Measurements from ENCODE around the gene AGER. TPM values are rescaled to one million over a fixed set of nuclear protein-coding genes. Genes with fewer than 3 reads are reported as not detected.

Gene AGER
- total RNA-seq, 4 donors from 2014 or later, result 1.1 to 9.0 (median 2.7) TPM

DNA sequence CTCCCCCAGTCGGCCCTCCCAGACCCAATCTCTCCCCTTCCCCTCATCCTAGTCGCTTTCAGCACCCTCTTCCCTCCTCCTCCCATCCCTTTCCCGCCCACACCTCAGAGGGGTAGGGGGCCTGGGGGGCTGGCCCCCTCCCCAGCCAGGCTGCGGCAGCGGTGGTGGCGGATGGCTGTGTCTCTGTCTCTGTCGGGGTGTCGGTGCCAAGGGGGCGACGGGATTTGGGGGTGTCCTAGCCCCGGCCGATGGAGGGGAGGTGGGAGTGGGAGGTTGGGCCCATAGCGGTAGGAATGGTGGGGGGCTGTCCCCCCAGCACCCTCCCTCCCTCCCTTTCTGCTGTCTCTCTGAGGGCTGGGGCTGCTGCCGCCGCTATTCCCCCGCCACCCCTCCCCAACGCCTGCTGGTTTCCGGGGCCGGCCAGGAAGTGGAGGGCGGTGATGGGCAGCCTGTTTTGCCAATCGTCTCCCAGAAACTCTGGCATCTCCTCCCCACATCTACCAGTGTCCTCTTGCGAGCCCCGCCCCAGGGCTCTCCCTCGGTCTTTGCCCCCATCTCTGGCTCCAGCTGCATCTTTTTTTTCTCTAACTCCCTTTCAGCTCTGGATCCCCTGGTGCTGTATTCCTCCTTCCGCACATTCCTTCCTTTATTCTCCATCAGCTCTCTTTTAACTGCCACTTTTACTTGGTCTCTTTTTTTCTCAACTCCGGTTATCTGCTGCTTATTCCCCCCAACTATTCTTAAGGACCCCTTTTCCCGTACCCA is 8.2 kb downstream of the AGER start, which contains the start of gene AGPAT1:
Gene AGPAT1, minus strand, starts transcription at position 374 of the 765 bp plus-strand sequence. CDS start 4,588 bp downstream, outside the sequence.
- DNase-seq, result peak; percentile 98
- TF ChIP-seq POLR2A (IDR thresholded peaks at IDR 0.05) (peak; percentile 71), POLR2AphosphoS5 (IDR thresholded peaks at IDR 0.05) (peak; percentile 72 to 87 (median 84)), EP300 (IDR thresholded peaks at IDR 0.05; ENCODE audit: low read depth) (no peak)
- in situ Hi-C loops (cut with MboI; ENCODE audit: low pct_ligation_motif_present in 1 of 4, low pct_unique_long_range_greater_than_20kb in 1 of 4, low sequenced_read_pairs in 3 of 4) (no loop called here), intact Hi-C loops (cut with DNase I; ENCODE audit: low total_unique reads) (no loop called here)
- 2% methylated on average over 9 to 20 of the region's 27 CpGs for WGBS, 2 donors (ENCODE audit: low coverage in 1 of 2)
- Histone ChIP-seq H3K4me1 (peaks cover 25 to 55% (median 37%) of the 10 kb centered on the region in 4 donors), H3K4me3 (peak within 1 kb of the TSS; percentile 67 to 91 (median 84)), H3K9me3 (no peaks in the 10 kb centered on the region), H3K27me3 (no peaks in the 10 kb centered on the region), H3K36me3 (peaks cover 0 to 6% (median 0%) of the 10 kb centered on the region in 4 donors), H3K27ac (peak within 1 kb of the TSS; percentile 94 to 96 (median 94))

DNA sequence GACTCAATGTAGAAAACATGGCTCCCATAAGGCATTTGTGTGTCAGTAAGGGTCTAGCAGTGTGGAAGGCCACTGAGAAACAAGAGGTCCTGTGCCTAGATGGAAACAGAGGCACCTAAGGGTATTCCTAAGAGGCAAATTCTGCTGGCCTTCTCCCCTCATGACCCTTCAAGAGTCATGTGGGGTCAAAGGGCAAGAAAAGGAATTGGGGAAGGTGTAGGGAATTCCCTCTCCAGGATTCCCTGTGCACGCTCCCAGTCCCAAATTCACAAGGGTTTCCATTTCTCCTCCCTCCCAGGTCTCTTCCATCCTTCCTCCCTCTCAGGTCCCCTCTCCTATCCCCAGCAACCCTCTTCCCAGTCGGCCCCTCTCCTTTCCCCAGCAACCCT is 8.7 kb downstream of the AGER start:
- WGBS, 2 donors (ENCODE audit: low coverage in 1 of 2), result 10 to 16% methylated on average over 2 of the region's 2 CpGs
- peaks cover 25 to 54% (median 37%) of the 10 kb centered on the region in 4 donors for H3K4me1 ChIP-seq
- peaks cover 0 to 6% (median 0%) of the 10 kb centered on the region in 4 donors for H3K36me3 ChIP-seq
- H3K4me3 ChIP-seq, result peak overlapping the region; percentile 67 to 91 (median 84)
- no peaks in the 10 kb centered on the region for H3K27me3 ChIP-seq
- in situ Hi-C loops (cut with MboI; ENCODE audit: low pct_ligation_motif_present in 1 of 4, low pct_unique_long_range_greater_than_20kb in 1 of 4, low sequenced_read_pairs in 3 of 4) (no loop called here), intact Hi-C loops (cut with DNase I; ENCODE audit: low total_unique reads) (no loop called here)
- H3K27ac ChIP-seq, result peak overlapping the region; percentile 94 to 96 (median 94)
- H3K9me3 ChIP-seq, result no peaks in the 10 kb centered on the region
- no peak for TF ChIP-seq EP300 (IDR thresholded peaks at IDR 0.05; ENCODE audit: low read depth)
- TF ChIP-seq, protein P1, sequence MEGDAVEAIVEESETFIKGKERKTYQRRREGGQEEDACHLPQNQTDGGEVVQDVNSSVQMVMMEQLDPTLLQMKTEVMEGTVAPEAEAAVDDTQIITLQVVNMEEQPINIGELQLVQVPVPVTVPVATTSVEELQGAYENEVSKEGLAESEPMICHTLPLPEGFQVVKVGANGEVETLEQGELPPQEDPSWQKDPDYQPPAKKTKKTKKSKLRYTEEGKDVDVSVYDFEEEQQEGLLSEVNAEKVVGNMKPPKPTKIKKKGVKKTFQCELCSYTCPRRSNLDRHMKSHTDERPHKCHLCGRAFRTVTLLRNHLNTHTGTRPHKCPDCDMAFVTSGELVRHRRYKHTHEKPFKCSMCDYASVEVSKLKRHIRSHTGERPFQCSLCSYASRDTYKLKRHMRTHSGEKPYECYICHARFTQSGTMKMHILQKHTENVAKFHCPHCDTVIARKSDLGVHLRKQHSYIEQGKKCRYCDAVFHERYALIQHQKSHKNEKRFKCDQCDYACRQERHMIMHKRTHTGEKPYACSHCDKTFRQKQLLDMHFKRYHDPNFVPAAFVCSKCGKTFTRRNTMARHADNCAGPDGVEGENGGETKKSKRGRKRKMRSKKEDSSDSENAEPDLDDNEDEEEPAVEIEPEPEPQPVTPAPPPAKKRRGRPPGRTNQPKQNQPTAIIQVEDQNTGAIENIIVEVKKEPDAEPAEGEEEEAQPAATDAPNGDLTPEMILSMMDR (IDR thresholded peaks at IDR 0.05), result no peak
- no peak for TF ChIP-seq POLR2AphosphoS5 (IDR thresholded peaks at IDR 0.05)
- TF ChIP-seq POLR2A (IDR thresholded peaks at IDR 0.05), result no peak
- no peak for DNase-seq

DNA sequence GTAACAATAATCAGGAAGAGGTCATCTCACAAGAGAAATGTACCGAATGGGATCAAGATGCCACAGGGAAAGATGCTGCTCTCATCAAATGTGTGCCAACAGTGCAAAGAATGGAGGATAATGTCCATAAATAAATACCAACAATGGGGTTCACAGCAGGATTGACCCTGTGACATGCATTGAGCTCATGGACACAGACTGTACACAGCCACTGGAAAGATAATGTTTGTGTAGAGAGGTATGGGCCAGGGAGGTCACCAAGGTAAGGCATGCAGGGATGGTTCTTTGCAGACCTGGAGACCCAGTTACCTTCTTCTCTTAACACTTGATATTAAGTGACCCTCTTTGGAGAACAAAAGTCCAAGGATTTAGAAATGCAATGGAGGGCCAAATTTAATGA is 9.6 kb downstream of the AGER start:
- WGBS, 2 donors (ENCODE audit: low coverage in 1 of 2), result 91 to 100% methylated on average over 1 of the region's 1 CpG
- no peaks in the 10 kb centered on the region for H3K27me3 ChIP-seq
- TF ChIP-seq POLR2AphosphoS5 (IDR thresholded peaks at IDR 0.05) (no peak), EP300 (IDR thresholded peaks at IDR 0.05; ENCODE audit: low read depth) (no peak), POLR2A (IDR thresholded peaks at IDR 0.05) (no peak)

DNA sequence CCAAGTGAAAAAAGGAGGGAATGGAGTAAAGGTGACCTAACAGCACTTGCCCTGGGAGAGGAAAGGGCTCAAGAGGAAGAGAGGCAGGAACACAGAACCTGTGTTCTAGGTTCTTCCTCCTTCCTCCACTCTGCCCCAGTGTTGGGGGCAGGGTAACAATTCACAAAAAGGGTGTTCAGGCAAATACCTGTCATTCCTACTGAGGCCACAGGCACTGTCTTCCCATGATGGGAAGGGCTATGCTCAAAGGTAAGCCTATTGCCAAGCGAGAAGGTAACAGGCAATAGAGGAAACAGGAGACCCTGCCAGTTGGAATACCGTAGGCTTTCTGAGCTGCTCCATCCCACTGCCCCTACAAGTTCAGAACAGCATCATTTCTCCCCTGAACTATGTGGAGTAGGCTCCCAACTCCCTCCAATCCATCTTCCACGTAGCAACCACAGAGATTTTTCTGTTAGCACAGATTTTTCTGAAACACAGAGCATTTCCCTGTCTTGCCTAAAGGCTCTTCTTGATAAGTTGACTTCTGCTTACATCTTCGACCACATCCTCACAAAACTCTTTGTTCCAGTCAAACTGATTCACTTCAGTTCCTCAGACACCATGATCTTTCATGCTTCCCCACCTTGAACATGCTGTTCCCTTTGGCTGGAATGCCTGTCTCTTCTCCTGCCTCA is 10.9 kb downstream of the AGER start:
- H3K27me3 ChIP-seq, result no peaks in the 10 kb centered on the region
- TF ChIP-seq POLR2AphosphoS5 (IDR thresholded peaks at IDR 0.05) (no peak), EP300 (IDR thresholded peaks at IDR 0.05; ENCODE audit: low read depth) (no peak)
- TF ChIP-seq, protein P1 (IDR thresholded peaks at IDR 0.05), result no peak
- peaks cover 0 to 6% (median 0%) of the 10 kb centered on the region in 4 donors for H3K36me3 ChIP-seq
- 68 to 86% methylated on average over 3 to 4 of the region's 4 CpGs for WGBS, 2 donors (ENCODE audit: low coverage in 1 of 2)
- DNase-seq, result no peak
- H3K9me3 ChIP-seq, result no peaks in the 10 kb centered on the region
- peaks cover 15 to 36% (median 25%) of the 10 kb centered on the region in 4 donors for H3K4me1 ChIP-seq
- intact Hi-C loops (cut with DNase I; ENCODE audit: low total_unique reads), result no loop called here
- no peak overlapping the region for H3K27ac ChIP-seq
- H3K4me3 ChIP-seq, result no peak overlapping the region
- in situ Hi-C loops (cut with MboI; ENCODE audit: low pct_ligation_motif_present in 1 of 4, low pct_unique_long_range_greater_than_20kb in 1 of 4, low sequenced_read_pairs in 3 of 4), result no loop called here

More for the DNA sequence above, 9.6 kb downstream of the AGER start:
- no peak for DNase-seq
- Histone ChIP-seq H3K9me3 (no peaks in the 10 kb centered on the region), H3K4me3 (no peak overlapping the region), H3K36me3 (no peaks in the 10 kb centered on the region), H3K4me1 (peaks cover 18 to 45% (median 32%) of the 10 kb centered on the region in 4 donors), H3K27ac (no peak overlapping the region)
- intact Hi-C loops (cut with DNase I; ENCODE audit: low total_unique reads) (no loop called here), in situ Hi-C loops (cut with MboI; ENCODE audit: low pct_ligation_motif_present in 1 of 4, low pct_unique_long_range_greater_than_20kb in 1 of 4, low sequenced_read_pairs in 3 of 4) (no loop called here)

DNA sequence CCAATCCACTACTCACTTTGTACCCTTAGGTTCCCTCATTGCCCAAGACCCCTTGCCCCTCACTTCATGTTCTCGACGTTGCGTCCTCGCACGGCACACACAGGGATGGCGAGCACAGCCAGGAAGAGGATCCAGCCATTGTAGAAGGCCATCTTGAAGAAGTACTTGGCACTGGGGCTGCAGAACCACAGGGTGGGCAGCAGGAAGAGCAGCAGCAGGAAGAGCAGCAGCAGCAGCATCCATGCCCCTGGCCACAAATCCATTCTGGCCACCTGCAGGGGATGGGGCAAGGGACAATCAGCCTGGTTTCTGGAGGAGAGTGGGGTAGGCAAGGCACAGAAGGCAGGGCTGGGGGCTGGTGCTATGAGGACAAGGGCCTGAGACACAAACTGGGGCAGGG is 12.8 kb downstream of the AGER start:
- no peak for TF ChIP-seq POLR2A (IDR thresholded peaks at IDR 0.05)
- no peak for TF ChIP-seq POLR2AphosphoS5 (IDR thresholded peaks at IDR 0.05)
- no peak for TF ChIP-seq EP300 (IDR thresholded peaks at IDR 0.05; ENCODE audit: low read depth)
- TF ChIP-seq, protein P1 (IDR thresholded peaks at IDR 0.05), result no peak
- H3K36me3 ChIP-seq, result peaks cover 0 to 12% (median 0%) of the 10 kb centered on the region in 4 donors
- no peaks in the 10 kb centered on the region for H3K9me3 ChIP-seq
- WGBS, 2 donors (ENCODE audit: low coverage in 1 of 2), result 99 to 100% methylated on average over 4 to 6 of the region's 6 CpGs
- no peaks in the 10 kb centered on the region for H3K27me3 ChIP-seq
- DNase-seq, result no peak
- intact Hi-C loops (cut with DNase I; ENCODE audit: low total_unique reads) (no loop called here), in situ Hi-C loops (cut with MboI; ENCODE audit: low pct_ligation_motif_present in 1 of 4, low pct_unique_long_range_greater_than_20kb in 1 of 4, low sequenced_read_pairs in 3 of 4) (no loop called here)
- no peak overlapping the region for H3K4me3 ChIP-seq
- no peak overlapping the region for H3K27ac ChIP-seq
- peaks cover 8 to 26% (median 13%) of the 10 kb centered on the region in 4 donors for H3K4me1 ChIP-seq
